GM18520 (cell line): ENCODE results near the gene SMTNL2.
"Not testable (repeated sequence)": the region's sequence is repeated elsewhere in the genome, so short reads cannot be mapped to it uniquely, and the experiment has no call there.

ENCODE experiments used
- ATAC-seq: cut with Tn5 transposase; IDR thresholded peaks from one replicate; pipeline ENCODE4 v1.9.1; 2021; ENCODE audit not compliant: unreplicated experiment

SMTNL2 gene

GRCh38 chr17:4631431-4631830, 47.1 kb downstream of the SMTNL2 start:
- ATAC-seq, result no peak

DNA sequence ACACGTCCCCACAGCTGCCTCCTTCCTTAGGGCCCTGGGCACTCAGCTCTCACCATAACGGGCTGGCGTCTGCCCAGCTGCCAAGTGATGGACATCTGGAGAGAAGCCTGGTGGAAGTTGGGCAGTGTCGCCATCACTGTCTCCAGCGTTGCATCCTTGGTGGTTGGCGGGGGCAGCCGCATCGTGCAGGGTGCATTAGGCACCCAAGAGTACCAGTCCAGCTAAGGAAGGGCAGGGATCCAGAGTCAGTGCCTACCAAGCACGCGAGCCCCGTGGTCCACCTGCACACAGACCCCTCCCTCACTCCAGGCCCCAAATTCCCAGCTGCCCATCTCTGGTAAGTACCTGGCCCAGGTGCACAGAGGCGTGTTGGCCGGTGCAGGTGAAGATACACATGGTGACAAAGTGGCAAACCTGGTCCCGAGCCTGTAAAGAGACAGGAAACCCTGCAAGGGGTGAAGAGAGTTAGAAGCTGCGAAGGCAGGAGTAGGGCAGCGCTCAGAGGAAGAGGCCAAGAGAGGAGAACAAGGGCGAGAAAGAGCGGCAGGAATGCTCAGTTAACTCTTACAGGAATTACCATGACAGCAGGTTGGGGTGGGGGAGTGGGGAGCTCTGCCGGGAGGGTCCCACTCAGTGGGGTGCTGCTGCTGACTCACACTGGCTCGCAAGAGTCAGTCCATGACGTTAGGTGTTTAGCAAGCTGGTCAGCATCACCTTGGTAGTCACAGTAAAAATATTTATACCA, 47.7 kb downstream of the SMTNL2 start:
- no peak for ATAC-seq

GRCh38 chr17:4632581-4632920, 48.2 kb downstream of the SMTNL2 start:
- no peak for ATAC-seq

- ATAC-seq, result no peak
These were observed 49.3 kb downstream of the SMTNL2 start for GRCh38 chr17:4633643-4634042.

- ATAC-seq, result no peak
These were observed 50.6 kb downstream of the SMTNL2 start for GRCh38 chr17:4634976-4635375.

GRCh38 chr17:4635823-4636375, 51.6 kb downstream of the SMTNL2 start:
- ATAC-seq, result no peak

- no peak for ATAC-seq
These were observed 52.3 kb downstream of the SMTNL2 start for GRCh38 chr17:4636474-4637100.

DNA sequence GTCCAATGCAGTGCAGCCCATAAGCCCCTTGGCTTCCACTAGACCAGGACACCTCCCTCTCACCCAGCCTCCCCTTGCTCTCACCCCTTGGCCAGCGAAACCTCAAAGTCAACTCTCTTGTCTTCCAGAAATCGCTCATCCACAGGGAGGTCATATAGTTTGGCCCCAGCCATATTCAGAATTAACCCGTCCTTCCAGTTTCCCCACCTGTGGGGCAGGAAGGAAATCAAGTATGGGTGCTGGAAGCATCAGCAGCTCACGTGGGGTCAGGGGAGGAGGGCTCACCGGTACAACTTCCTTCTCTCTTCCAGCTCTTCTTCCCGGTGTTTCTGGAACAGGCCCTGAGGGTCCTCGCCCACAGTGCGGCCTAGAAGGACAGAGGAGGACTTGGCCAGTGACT, 54.4 kb downstream of the SMTNL2 start:
- ATAC-seq, result not testable (repeated sequence)

GRCh38 chr17:4639301-4640059, 55.2 kb downstream of the SMTNL2 start:
- ATAC-seq, result not testable (repeated sequence)

DNA sequence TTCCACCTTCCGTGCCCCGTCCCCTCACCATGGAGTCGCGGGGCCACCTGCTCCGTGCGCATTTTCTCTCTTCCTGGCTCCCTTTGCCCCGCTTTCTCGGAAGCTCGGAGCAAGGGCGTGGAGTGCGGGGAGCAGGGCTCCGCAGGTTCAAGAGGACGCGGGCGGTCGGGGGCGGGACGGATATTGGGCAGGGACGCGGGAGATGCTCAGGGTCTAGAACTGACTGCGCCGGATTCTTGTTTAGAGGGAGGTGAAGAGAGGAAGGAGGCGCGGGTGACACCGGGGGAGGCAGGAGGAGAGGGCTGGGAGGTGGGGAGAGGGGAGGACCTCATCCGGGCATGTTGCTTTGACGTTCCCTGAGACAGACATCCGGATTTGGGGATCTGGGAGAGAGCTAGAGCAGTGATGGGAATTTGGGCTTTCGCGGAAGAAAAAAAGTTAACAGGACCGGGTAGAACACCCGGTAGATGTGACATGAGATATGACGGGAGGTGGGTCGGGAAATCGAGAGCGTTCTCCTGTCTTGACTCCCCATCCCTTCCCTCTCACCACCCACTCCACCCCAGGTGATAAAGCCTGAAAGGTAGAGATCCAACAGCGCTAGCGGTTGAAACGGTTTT, 56.4 kb downstream of the SMTNL2 start:
- ATAC-seq, result not testable (repeated sequence)

- no peak for ATAC-seq
These were observed 57.2 kb downstream of the SMTNL2 start, which contains the start of gene ALOX15 for GRCh38 chr17:4641297-4642195. ALOX15 (minus strand) TSS chr17:4641678; CDS start chr17:4641651, 27 bp downstream.

GRCh38 chr17:4642286-4642685, 58.0 kb downstream of the SMTNL2 start:
- ATAC-seq, result no peak

GRCh38 chr17:4643676-4644075, 59.3 kb downstream of the SMTNL2 start:
- ATAC-seq, result no peak

DNA sequence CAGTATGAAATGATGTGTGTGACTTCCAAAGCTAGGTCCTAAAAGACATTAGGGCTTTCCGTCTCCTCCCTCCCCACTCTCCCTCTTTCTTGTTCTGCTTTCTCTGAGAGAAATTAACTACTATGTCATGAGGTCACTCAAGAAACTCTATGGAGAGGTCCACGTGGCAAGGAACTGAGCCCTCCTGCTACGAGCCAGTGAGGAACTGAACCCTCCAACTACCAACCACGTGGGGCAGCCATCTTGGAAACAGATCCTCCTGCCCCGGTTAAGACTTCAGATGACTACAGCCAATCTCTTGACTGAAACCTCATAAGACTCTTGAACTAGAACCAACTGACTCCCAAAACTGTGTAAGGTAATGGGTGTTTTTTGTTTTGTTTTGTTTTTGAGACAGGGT, 61.3 kb downstream of the SMTNL2 start:
- ATAC-seq, result no peak

DNA sequence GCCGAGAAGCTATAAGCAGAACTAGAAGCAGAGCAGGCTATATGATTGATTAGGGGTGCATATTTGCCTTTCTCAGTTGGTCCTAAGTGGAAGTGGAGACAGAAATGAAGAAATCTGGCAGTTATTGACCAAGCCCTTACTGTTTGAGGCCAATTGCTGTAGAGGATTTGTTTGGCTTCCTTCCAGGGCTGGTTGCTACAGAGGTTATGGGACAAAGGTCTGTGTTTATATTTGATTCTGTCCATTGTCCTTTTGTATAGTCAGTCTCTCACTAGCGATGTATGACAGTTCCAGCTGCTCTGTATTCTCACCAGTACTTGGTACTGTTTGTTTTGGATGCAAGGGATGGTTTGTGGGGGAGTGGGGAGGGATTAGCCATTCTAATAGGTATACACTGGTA, 64.4 kb downstream of the SMTNL2 start:
- ATAC-seq, result no peak

GRCh38 chr17:4652997-4653396, 68.7 kb downstream of the SMTNL2 start:
- ATAC-seq, result no peak

- not testable (repeated sequence) for ATAC-seq
These were observed 71.6 kb downstream of the SMTNL2 start for GRCh38 chr17:4655933-4656332.

DNA sequence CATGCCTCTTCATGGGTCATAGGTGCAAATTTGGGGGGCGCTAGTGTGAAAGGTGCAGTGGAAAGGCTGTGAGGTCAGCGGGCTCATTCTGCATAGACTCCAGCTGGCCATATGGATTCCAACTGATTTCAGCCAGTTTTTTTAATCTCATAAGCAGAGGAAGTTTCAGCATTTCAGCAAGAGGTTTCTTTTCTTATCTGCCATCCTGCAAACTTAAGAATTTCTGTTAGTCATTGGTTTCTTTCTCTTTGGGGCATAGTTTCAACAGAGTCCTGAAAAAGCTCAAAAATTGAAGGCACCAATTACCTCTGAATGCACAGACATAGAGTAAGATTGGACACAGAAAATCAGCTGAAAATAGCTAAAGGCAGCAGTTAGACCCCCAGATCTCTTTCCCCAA, 73.3 kb downstream of the SMTNL2 start:
- no peak for ATAC-seq
